ENCODE measurements around the gene DLGAP1.
"Not testable (repeated sequence)": the region's sequence is repeated elsewhere in the genome, so short reads cannot be mapped to it uniquely, and the experiment has no call there.

The DLGAP1 gene

GRCh38 chr18:4391859-4392258 lies 63.2 kb downstream of the DLGAP1 start:
- no peak for DNase-seq (ENCODE audit: low read depth in 2 of 3, low spot score in 2 of 3)

- DNase-seq (ENCODE audit: low read depth in 2 of 3, low spot score in 2 of 3), result no peak
Observed at GRCh38 chr18:4385876-4386275, 69.2 kb downstream of the DLGAP1 start.

GRCh38 chr18:4384932-4385331 lies 70.2 kb downstream of the DLGAP1 start:
- DNase-seq (ENCODE audit: low read depth in 2 of 3, low spot score in 2 of 3), result no peak

GRCh38 chr18:4374564-4374963 lies 80.5 kb downstream of the DLGAP1 start:
- no peak for DNase-seq (ENCODE audit: low read depth in 2 of 3, low spot score in 2 of 3)

GRCh38 chr18:4369705-4370104 lies 85.4 kb downstream of the DLGAP1 start:
- no peak for DNase-seq (ENCODE audit: low read depth in 2 of 3, low spot score in 2 of 3)

- no peak for DNase-seq (ENCODE audit: low read depth in 2 of 3, low spot score in 2 of 3)
Observed at GRCh38 chr18:4360221-4360715, 94.8 kb downstream of the DLGAP1 start.

GRCh38 chr18:4358618-4359017 lies 96.5 kb downstream of the DLGAP1 start:
- no peak for DNase-seq (ENCODE audit: low read depth in 2 of 3, low spot score in 2 of 3)

- no peak for DNase-seq (ENCODE audit: low read depth in 2 of 3, low spot score in 2 of 3)
Observed at GRCh38 chr18:4357579-4357978, 97.5 kb downstream of the DLGAP1 start.

- DNase-seq (ENCODE audit: low read depth in 2 of 3, low spot score in 2 of 3), result no peak
Observed at GRCh38 chr18:4356929-4357328, 98.2 kb downstream of the DLGAP1 start.

- DNase-seq (ENCODE audit: low read depth in 2 of 3, low spot score in 2 of 3), result no peak
Observed at GRCh38 chr18:4353853-4354418, 101.2 kb downstream of the DLGAP1 start.

GRCh38 chr18:4352746-4353551 lies 102.2 kb downstream of the DLGAP1 start:
- DNase-seq (ENCODE audit: low read depth in 2 of 3, low spot score in 2 of 3), result no peak

GRCh38 chr18:4351005-4351404 lies 104.1 kb downstream of the DLGAP1 start:
- no peak for DNase-seq (ENCODE audit: low read depth in 2 of 3, low spot score in 2 of 3)

GRCh38 chr18:4335386-4335785 lies 119.7 kb downstream of the DLGAP1 start:
- DNase-seq (ENCODE audit: low read depth in 2 of 3, low spot score in 2 of 3), result no peak

- DNase-seq (ENCODE audit: low read depth in 2 of 3, low spot score in 2 of 3), result no peak
Observed at GRCh38 chr18:4333043-4333442, 122.1 kb downstream of the DLGAP1 start.

- DNase-seq (ENCODE audit: low read depth in 2 of 3, low spot score in 2 of 3), result no peak
Observed at GRCh38 chr18:4319738-4320677, 135.1 kb downstream of the DLGAP1 start.

- DNase-seq (ENCODE audit: low read depth in 2 of 3, low spot score in 2 of 3), result no peak
Observed at GRCh38 chr18:4318311-4318710, 136.8 kb downstream of the DLGAP1 start.

- not testable (repeated sequence) for DNase-seq (ENCODE audit: low read depth in 2 of 3, low spot score in 2 of 3)
Observed at GRCh38 chr18:4311945-4312344, 143.2 kb downstream of the DLGAP1 start.

- DNase-seq (ENCODE audit: low read depth in 2 of 3, low spot score in 2 of 3), result no peak
Observed at GRCh38 chr18:4311136-4311535, 144.0 kb downstream of the DLGAP1 start.

- DNase-seq (ENCODE audit: low read depth in 2 of 3, low spot score in 2 of 3), result no peak
Observed at GRCh38 chr18:4309227-4309626, 145.9 kb downstream of the DLGAP1 start.

- DNase-seq (ENCODE audit: low read depth in 2 of 3, low spot score in 2 of 3), result no peak
Observed at GRCh38 chr18:4308576-4308975, 146.5 kb downstream of the DLGAP1 start.

GRCh38 chr18:4299395-4299794 lies 155.7 kb downstream of the DLGAP1 start:
- no peak for DNase-seq (ENCODE audit: low read depth in 2 of 3, low spot score in 2 of 3)

- DNase-seq (ENCODE audit: low read depth in 2 of 3, low spot score in 2 of 3), result no peak
Observed at GRCh38 chr18:4293337-4293736, 161.8 kb downstream of the DLGAP1 start.
